ENCODE results near the gene RXRA.

- TF ChIP-seq CTCF (IDR thresholded peaks at IDR 0.05) (no peak), POLR2A (IDR thresholded peaks at IDR 0.05) (no peak)
These were observed 19.9 kb downstream of the RXRA start for GRCh38 chr9:134346151-134346550.

Data from transverse colon (tissue), 3 donors.